Stimulated activated CD4-positive, alpha-beta T cell treated with anti-CD3 and anti-CD28 coated beads, Interleukin-12 subunit alpha, Interleukin-12 subunit beta, amount 100 ng/mL, for 4 hours (primary cell): ENCODE data around the gene EPHB3.

Source experiments
- DNase-seq: peaks from one replicate; pipeline ENCODE4 v3.0.0-alpha.2; 2020

EPHB3 gene

DNA sequence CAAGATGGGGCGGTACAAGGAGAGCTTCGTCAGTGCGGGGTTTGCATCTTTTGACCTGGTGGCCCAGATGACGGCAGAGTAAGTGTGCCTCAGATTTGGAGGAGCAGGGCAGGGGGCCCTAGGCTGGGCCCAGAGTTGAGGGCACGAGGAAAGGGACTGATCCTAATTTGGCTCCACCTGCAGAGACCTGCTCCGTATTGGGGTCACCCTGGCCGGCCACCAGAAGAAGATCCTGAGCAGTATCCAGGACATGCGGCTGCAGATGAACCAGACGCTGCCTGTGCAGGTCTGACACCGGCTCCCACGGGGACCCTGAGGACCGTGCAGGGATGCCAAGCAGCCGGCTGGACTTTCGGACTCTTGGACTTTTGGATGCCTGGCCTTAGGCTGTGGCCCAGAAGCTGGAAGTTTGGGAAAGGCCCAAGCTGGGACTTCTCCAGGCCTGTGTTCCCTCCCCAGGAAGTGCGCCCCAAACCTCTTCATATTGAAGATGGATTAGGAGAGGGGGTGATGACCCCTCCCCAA lies 19.8 kb downstream of the EPHB3 start:
- no peak for DNase-seq

GRCh38 chr3:184582646-184583577 lies 21.3 kb downstream of the EPHB3 start:
- DNase-seq = no peak

DNA sequence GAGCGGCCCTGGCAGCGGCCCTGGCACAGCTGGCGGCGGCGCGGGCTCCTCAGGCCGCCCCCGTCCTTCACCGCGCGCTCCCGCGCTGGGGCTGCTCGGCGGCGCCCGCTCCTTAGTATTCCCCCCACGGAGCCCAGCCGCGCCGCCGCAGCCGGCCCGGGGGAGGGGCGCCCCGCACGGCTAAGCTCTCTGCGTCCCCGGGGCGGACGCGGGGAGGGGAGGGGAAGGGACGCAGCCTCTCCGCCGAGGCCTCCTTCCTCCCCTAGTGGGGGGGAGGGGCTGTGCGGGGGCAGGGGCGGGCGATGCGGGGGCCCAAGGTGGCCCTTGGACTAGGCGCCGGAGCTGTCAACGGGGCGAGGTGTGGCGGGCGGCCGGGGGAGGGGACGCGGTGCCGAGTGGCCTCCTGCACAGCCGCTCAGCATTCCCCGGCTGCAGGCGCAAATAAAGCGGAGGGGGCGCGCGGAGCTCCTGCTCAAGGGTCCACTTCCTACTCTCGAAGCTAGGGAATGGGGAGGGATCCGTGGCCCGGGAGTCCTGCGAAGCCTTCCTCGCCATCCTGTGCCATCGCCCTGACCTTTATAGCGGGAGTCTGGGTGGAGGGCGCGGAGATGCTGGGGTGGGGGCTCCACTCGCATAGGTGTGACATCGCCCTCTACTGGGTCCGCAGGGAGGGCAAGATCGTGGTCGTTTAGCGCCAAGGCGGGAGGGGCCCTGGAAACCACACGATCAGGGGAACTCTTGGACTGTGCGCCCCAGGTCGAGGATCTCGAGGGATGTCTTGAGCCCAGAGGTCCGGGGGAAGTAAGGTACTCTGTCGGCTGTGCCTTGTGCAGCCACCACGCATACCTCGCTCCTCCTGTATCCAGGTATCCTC lies 22.2 kb downstream of the EPHB3 start:
- DNase-seq = no peak

- DNase-seq = no peak
These were observed 22.9 kb downstream of the EPHB3 start for GRCh38 chr3:184584464-184584891.

DNA sequence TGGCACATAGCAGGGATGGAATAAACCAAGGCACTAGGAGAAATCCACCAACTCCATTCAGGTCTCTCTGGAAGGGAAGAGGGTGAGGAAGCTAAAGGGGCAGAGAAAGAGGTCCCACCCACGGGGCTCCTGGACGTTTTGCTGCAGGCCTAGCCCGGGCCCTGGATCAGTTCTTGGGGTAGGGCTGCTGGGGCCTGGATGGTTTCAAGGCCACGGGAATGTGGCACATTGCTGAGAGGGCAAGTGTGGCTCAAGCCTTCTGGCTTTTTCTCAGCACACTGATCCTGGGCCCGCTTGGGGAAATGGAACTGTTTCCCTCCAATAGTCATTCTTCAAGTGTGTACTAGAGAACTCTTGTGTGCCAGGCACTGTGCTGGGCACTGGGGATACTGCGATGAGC lies 24.0 kb downstream of the EPHB3 start:
- DNase-seq = no peak

DNA sequence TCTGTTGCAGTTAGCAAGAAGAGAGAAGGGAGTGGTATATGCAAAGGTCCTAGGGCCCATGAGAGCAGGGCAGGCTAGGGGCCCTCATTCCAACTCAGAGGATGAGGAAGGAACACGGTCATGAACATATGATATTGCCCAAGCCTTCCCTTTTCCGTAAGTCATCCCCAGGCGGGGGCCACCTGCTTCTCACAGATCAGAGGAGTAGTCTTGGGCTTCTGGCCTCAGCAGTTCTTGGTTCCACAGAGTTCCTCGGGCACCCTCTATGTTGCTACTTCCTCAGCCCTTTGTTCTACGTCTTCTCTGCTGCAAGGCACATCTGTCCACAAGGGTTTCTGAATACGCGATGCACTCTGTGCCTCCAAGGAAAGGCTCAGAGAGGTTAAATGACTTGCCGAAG lies 25.3 kb downstream of the EPHB3 start:
- DNase-seq = no peak

- no peak for DNase-seq
These were observed 27.2 kb downstream of the EPHB3 start for GRCh38 chr3:184588776-184589175.

GRCh38 chr3:184590795-184591194 lies 29.2 kb downstream of the EPHB3 start:
- DNase-seq = no peak

DNA sequence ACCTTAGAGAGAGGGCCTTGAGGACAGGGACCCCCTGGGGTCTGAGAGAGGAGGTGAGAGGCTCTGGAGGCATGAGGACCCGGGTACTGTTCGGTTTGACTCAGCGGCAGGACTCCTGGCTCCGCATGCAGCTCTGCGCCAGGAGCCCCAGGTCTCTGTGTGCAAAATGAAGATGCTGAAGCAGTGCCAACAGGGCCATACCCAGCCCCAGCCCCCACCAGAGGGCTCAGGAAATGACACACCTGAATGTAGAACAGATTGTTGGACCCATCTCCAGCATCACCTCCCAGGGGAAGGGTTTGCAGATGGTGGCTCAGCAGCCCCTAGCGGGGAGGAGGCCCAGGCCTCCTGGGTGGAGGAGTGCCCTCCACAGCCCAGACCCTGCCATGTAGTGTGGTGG lies 30.2 kb downstream of the EPHB3 start:
- no peak for DNase-seq

DNA sequence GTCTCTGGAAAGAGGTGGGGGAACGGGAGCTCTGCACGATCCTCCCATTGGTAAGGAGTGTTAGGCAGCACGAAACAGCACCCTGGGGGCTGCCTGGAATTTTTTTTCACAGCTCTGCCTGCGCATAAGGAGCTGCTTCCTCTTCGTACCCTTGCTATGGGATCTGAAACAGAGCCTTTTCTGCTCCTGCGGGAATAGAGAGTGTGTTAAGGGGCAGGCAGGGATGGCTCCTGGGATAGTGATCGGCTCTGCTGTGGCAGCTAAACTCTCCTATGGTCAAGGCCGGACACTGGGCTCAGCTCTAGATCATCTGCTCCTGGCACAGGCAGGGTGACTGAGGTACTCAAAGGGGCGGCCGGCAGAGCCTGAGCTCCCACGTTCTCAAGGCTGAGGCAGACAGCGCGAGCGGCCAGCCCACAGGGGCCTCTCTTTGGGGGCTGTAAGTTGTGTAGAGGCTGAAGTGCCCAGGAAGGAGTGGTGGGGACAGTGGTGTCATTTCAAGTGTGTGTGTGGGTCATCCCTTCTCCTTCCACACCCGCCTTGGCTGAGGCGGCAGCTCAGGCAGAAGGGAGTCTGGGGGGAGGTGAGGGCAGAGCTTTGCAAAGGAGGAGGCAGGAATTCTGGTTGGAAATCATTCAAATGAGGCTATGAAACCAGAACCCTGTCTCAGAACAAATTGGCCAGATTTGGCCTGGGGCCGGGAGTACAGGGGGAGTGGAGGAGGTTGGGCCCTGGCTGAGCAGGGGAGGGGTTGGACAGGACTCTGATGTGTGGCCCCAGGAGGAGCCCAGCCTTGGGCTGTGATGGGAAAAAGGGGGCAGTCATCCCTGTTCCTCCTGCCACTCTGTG lies 31.0 kb downstream of the EPHB3 start:
- DNase-seq = no peak

DNA sequence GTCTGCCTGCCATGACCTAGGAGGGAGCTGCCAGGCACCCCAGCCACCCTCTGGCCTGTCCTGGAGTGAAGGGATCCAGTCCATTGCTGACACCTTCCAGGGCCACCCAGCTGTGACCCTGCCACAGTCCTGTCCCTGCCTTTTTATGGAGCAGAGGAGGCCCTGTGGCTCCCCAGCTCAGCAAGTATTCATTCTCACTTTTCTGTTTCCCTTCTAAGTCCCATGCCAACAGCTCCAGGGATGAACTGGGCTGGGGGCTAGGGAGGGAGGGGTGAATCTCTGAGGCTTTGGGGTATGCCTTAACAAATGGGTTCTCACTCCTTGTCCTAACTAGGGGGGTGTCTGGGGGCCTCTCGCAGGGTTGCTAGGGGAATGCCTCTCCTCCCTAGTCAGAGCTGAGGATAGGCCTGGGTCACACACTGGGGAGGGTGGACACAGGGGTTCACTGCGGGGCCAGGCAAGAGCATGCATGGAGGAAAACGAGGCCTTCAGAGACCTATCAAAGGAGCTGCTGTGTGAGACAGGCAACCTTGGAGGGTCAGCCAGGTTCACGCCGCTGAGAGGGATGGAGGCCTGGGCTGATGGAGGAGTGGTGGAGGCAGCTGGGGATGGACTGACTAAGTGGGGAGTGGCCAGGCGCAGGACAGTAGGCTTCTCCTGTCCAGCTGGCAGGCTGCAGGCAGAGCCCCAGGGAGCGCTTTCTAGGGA lies 31.8 kb downstream of the EPHB3 start:
- DNase-seq = no peak

DNA sequence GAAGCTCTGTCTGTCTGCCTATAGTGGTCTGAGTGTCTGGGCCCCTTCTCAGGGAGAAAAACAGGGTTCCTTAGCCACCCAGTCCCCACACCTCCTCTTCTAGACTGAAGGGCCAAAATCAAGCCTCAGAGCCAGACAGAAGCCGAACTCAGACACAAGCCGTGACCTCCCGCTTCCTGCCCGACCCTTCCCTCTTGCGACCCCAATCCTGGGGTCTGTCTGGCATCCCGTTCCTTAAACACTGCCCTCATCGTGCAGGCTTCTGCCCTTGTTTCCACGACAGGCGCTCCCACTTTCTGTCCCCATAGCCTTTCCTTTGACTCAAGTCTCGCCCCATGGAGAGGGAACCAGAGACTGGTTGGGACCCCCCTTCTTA lies 32.3 kb downstream of the EPHB3 start:
- no peak for DNase-seq

GRCh38 chr3:184594371-184595001 lies 32.9 kb downstream of the EPHB3 start:
- DNase-seq = no peak

GRCh38 chr3:184595726-184596125 lies 34.1 kb downstream of the EPHB3 start:
- no peak for DNase-seq

- no peak for DNase-seq
These were observed 34.6 kb downstream of the EPHB3 start for GRCh38 chr3:184596233-184596632.

GRCh38 chr3:184596886-184597575 lies 35.4 kb downstream of the EPHB3 start:
- no peak for DNase-seq

DNA sequence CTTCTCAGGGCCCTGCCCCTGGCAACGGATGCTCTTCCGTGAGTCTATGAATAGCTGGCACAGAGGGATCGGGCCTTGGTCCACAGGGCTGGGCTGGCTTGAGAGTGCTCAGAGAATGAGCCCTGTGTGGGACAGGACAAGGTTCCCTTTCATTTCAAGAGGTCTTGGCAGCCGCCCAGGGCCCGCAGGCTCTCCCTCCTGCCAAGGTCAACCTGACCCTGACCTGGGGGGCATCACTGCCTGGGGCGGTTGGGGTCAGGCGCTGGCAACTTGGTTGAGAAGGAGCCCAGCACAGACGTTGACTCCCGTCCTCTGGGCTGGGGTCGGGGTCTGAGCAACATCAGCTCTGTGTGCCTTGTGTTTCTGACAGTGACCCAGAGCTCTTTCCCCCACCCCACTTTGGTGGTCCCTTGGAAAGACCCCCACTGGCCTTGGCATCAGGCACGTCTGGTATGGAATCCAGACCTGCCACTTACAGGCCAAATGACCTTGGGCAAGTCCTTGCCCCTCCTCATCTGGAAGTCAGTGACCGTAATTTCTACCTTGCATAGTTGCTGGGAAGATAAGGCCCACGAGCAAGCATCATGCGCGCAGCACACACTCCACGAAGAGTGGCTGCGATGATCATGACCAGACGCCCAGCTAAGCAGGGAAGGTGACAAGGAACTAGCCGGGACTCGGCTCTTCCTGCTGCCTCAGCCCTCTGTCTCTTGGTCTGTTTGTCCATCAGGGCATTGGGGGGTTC lies 36.4 kb downstream of the EPHB3 start:
- no peak for DNase-seq

- DNase-seq = no peak
These were observed 37.0 kb downstream of the EPHB3 start for GRCh38 chr3:184598574-184598927.

- DNase-seq = no peak
These were observed 37.6 kb downstream of the EPHB3 start for GRCh38 chr3:184599143-184599542.

DNA sequence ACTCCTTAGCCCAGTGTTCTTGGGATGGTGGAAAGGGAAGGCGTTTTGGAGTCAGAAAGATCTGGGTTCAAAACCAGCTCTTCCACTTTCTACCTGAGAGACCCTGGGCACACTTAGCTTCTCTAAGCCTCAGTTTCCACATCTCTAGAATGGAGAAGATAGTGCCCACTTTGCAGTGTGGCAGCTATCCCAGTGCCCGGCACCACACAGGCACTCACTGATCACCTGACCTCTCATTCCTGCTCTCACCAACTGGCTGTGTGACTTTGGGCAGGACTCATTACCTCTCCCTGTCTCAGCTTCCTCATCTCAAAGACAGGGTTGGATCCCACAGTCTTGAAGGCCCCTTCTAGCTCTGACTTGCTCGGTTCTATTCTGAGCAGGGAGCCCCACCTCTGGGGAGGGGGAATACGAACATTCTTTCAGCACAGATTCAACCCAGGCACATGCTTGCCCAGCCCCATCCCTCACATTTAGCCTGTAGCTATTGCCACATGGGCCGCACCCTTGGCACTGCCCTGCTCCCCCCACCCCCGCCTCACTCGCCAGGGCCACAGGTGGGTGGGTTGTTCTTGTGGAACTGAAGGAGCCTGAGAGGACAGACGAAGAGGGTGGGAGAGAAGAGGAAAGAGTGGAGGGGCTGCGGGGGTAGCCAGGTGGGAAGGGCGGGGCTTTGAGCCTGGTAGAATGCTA lies 39.2 kb downstream of the EPHB3 start:
- DNase-seq = no peak
